A673 (cell line): ENCODE measurements around the gene ARID3C.

Experiments used
- EZH2 ChIP-seq: fragments of 200-600 bp; sonication (generic); IDR thresholded peaks from 2 replicates; pipeline ENCODE4 v1.6.1; 2017; ENCODE audit warnings: borderline replicate concordance, low read depth, mild to moderate bottlenecking, mixed read lengths, antibody characterized with exemption, low read length; ENCODE audit not compliant: poor library complexity, severe bottlenecking
- TF ChIP-seq, protein P1 (sequence below): fragments of 300-800, 200-600 bp; sonication (generic); conservative IDR thresholded peaks from 2 replicates; pipeline ENCODE4 v1.5.1; 2017; ENCODE audit warnings: low read depth, mild to moderate bottlenecking, antibody characterized with exemption, low read length, moderate library complexity, mixed read lengths

DNA sequence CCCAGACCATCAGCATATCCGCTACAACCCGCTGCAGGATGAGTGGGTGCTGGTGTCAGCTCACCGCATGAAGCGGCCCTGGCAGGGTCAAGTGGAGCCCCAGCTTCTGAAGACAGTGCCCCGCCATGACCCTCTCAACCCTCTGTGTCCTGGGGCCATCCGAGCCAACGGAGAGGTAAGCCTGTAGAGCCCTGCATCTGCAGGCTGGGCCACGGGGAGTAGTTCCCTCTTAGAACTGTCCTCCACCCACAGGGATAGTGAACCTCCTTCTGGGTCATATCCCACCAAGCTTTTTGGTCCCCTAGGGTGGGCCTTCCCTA is 18.2 kb upstream of the ARID3C start:
- TF ChIP-seq EZH2, result no peak
- TF ChIP-seq, protein P1, sequence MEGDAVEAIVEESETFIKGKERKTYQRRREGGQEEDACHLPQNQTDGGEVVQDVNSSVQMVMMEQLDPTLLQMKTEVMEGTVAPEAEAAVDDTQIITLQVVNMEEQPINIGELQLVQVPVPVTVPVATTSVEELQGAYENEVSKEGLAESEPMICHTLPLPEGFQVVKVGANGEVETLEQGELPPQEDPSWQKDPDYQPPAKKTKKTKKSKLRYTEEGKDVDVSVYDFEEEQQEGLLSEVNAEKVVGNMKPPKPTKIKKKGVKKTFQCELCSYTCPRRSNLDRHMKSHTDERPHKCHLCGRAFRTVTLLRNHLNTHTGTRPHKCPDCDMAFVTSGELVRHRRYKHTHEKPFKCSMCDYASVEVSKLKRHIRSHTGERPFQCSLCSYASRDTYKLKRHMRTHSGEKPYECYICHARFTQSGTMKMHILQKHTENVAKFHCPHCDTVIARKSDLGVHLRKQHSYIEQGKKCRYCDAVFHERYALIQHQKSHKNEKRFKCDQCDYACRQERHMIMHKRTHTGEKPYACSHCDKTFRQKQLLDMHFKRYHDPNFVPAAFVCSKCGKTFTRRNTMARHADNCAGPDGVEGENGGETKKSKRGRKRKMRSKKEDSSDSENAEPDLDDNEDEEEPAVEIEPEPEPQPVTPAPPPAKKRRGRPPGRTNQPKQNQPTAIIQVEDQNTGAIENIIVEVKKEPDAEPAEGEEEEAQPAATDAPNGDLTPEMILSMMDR, result no peak; the same call in 1 of the 2 replicates
